DMS79 treated with DMSO at 0.1 percent for 48 hours (cell line): ENCODE data around the gene XAB2.
"Not testable (repeated sequence)": the region's sequence is repeated elsewhere in the genome, so short reads cannot be mapped to it uniquely, and the experiment has no call there.

Experiments
- DNase-seq: peaks from one replicate; lab custom pipeline; 2025; lab: John Stamatoyannopoulos, UW

The XAB2 gene

DNA sequence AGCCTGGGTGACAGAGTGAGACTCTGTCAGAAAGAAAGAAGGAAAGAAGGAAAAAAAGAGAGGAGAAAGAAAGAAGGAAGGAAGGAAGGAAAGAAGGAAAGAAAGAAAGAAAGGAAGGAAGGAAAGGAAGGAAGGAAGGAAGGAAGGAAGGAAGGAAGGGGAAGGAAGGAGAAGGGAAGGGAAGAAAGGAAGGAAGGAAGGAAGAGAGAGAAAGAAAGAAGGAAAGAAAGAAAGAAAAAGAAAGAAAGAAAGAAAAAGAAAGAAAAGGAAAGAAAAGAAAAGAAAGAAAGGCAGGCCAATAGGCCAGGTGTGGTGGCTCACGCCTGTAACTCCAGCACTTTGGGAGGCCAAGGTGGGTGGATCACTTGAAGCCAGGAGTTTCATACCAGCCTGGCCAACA, 51.9 kb downstream of the XAB2 start:
- DNase-seq: not testable (repeated sequence)

GRCh38 chr19:7575434-7576040, 53.8 kb downstream of the XAB2 start:
- DNase-seq: no peak

GRCh38 chr19:7570761-7571160, 58.6 kb downstream of the XAB2 start:
- DNase-seq: no peak
